ENCODE results near the gene AMBRA1.
A peak's percentile ranks its signal among the peaks of the same experiment; 100 is the strongest.
"Not testable (repeated sequence)": the region's sequence is repeated elsewhere in the genome, so short reads cannot be mapped to it uniquely, and the experiment has no call there.

AMBRA1 gene

GRCh38 chr11:46381819-46382645 is 211.8 kb downstream of the AMBRA1 start:
- Histone ChIP-seq H3K36me3 (ENCODE audit: insufficient read depth, low read length) (peaks cover 19% of the 10 kb centered on the region), H3K4me3 (ENCODE audit: low read length) (peak overlapping the region; percentile 57), H3K4me1 (ENCODE audit: insufficient read depth, low read length) (peaks cover 38% of the 10 kb centered on the region), H3K9me3 (ENCODE audit: low read length) (no peaks in the 10 kb centered on the region), H3K27me3 (ENCODE audit: insufficient read depth, low read length) (no peaks in the 10 kb centered on the region), H2AFZ (ENCODE audit: low read depth, low read length) (no peak overlapping the region)

- peaks cover 38% of the 10 kb centered on the region for H3K4me1 ChIP-seq (ENCODE audit: insufficient read depth, low read length)
- peaks cover 25% of the 10 kb centered on the region for H3K36me3 ChIP-seq (ENCODE audit: insufficient read depth, low read length)
- no peak within 1 kb of the TSS for H2AFZ ChIP-seq (ENCODE audit: low read depth, low read length)
- peak within 1 kb of the TSS; percentile 57 for H3K4me3 ChIP-seq (ENCODE audit: low read length)
- no peaks in the 10 kb centered on the region for H3K27me3 ChIP-seq (ENCODE audit: insufficient read depth, low read length)
- no peaks in the 10 kb centered on the region for H3K9me3 ChIP-seq (ENCODE audit: low read length)
These were observed 212.6 kb downstream of the AMBRA1 start, which contains the start of gene MDK for GRCh38 chr11:46381048-46381818. TSS of gene MDK (plus strand) at chr11:46381669. CDS start at chr11:46382058, 389 bp downstream.

GRCh38 chr11:46380340-46381047 is 213.3 kb downstream of the AMBRA1 start:
- Histone ChIP-seq H2AFZ (ENCODE audit: low read depth, low read length) (no peak overlapping the region), H3K4me1 (ENCODE audit: insufficient read depth, low read length) (peaks cover 38% of the 10 kb centered on the region), H3K27me3 (ENCODE audit: insufficient read depth, low read length) (no peaks in the 10 kb centered on the region), H3K4me3 (ENCODE audit: low read length) (peak overlapping the region; percentile 50), H3K36me3 (ENCODE audit: insufficient read depth, low read length) (peaks cover 30% of the 10 kb centered on the region), H3K9me3 (ENCODE audit: low read length) (no peaks in the 10 kb centered on the region)

- not testable (repeated sequence) for H3K27me3 ChIP-seq (ENCODE audit: insufficient read depth, low read length); H2AFZ ChIP-seq (ENCODE audit: low read depth, low read length); H3K9me3 ChIP-seq (ENCODE audit: low read length)
- peaks cover 38% of the 10 kb centered on the region for H3K4me1 ChIP-seq (ENCODE audit: insufficient read depth, low read length)
- H3K36me3 ChIP-seq (ENCODE audit: insufficient read depth, low read length) = peaks cover 37% of the 10 kb centered on the region
- peak overlapping the region; percentile 16 for H3K4me3 ChIP-seq (ENCODE audit: low read length)
These were observed 214.1 kb downstream of the AMBRA1 start for GRCh38 chr11:46379482-46380293.

DNA sequence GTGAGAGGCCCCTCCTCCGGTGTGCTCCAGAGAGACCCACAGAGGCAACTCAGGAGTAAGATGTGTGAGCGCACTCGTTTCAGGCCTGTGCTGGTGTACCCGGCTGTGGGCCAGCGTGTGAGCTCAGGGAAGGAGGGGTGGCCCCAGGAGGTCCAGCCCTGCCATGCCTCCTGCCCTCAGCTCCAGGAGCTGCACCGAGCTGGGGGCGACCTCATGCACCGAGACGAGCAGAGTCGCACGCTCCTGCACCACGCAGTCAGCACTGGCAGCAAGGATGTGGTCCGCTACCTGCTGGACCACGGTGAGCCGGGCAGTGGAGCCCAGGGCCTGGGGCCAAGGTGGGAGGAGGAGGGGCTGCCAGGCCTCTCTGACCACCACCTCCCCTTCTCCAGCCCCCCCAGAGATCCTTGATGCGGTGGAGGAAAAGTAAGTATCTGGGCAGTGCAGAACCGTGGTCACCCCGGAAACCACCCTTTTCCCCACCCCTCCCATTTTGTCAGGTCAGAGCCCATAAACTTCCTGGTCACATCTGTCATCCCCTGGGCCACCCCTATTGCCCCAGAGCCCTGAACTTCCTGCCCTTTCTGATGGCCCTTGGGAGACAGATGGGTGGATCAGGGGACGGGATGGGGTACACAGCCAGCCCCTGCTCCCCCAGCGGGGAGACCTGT is 214.9 kb downstream of the AMBRA1 start:
- H3K36me3 ChIP-seq (ENCODE audit: insufficient read depth, low read length) = peaks cover 37% of the 10 kb centered on the region
- no peak overlapping the region for H3K4me3 ChIP-seq (ENCODE audit: low read length)
- peaks cover 35% of the 10 kb centered on the region for H3K4me1 ChIP-seq (ENCODE audit: insufficient read depth, low read length)
- no peaks in the 10 kb centered on the region for H3K9me3 ChIP-seq (ENCODE audit: low read length)
- no peaks in the 10 kb centered on the region for H3K27me3 ChIP-seq (ENCODE audit: insufficient read depth, low read length)
- no peak overlapping the region for H2AFZ ChIP-seq (ENCODE audit: low read depth, low read length)

GRCh38 chr11:46378296-46378695 is 215.5 kb downstream of the AMBRA1 start:
- Histone ChIP-seq H3K4me3 (ENCODE audit: low read length) (no peak overlapping the region), H3K36me3 (ENCODE audit: insufficient read depth, low read length) (peaks cover 32% of the 10 kb centered on the region)

GRCh38 chr11:46377831-46378230 is 216.0 kb downstream of the AMBRA1 start:
- H3K36me3 ChIP-seq (ENCODE audit: insufficient read depth, low read length) = peaks cover 27% of the 10 kb centered on the region
- H3K4me1 ChIP-seq (ENCODE audit: insufficient read depth, low read length) = peaks cover 24% of the 10 kb centered on the region

More at GRCh38 chr11:46378296-46378695, 215.5 kb downstream of the AMBRA1 start:
- Histone ChIP-seq H3K27me3 (ENCODE audit: insufficient read depth, low read length) (no peaks in the 10 kb centered on the region), H3K9me3 (ENCODE audit: low read length) (no peaks in the 10 kb centered on the region), H3K4me1 (ENCODE audit: insufficient read depth, low read length) (peaks cover 28% of the 10 kb centered on the region), H2AFZ (ENCODE audit: low read depth, low read length) (no peak overlapping the region)

GRCh38 chr11:46377290-46377689 is 216.5 kb downstream of the AMBRA1 start:
- H3K9me3 ChIP-seq (ENCODE audit: low read length) = no peaks in the 10 kb centered on the region
- no peaks in the 10 kb centered on the region for H3K27me3 ChIP-seq (ENCODE audit: insufficient read depth, low read length)
- peaks cover 19% of the 10 kb centered on the region for H3K4me1 ChIP-seq (ENCODE audit: insufficient read depth, low read length)
- peaks cover 25% of the 10 kb centered on the region for H3K36me3 ChIP-seq (ENCODE audit: insufficient read depth, low read length)
- H2AFZ ChIP-seq (ENCODE audit: low read depth, low read length) = no peak overlapping the region
- H3K4me3 ChIP-seq (ENCODE audit: low read length) = no peak overlapping the region

More at GRCh38 chr11:46377831-46378230, 216.0 kb downstream of the AMBRA1 start:
- no peaks in the 10 kb centered on the region for H3K27me3 ChIP-seq (ENCODE audit: insufficient read depth, low read length)
- no peak overlapping the region for H3K4me3 ChIP-seq (ENCODE audit: low read length)
- no peaks in the 10 kb centered on the region for H3K9me3 ChIP-seq (ENCODE audit: low read length)
- no peak overlapping the region for H2AFZ ChIP-seq (ENCODE audit: low read depth, low read length)

DNA sequence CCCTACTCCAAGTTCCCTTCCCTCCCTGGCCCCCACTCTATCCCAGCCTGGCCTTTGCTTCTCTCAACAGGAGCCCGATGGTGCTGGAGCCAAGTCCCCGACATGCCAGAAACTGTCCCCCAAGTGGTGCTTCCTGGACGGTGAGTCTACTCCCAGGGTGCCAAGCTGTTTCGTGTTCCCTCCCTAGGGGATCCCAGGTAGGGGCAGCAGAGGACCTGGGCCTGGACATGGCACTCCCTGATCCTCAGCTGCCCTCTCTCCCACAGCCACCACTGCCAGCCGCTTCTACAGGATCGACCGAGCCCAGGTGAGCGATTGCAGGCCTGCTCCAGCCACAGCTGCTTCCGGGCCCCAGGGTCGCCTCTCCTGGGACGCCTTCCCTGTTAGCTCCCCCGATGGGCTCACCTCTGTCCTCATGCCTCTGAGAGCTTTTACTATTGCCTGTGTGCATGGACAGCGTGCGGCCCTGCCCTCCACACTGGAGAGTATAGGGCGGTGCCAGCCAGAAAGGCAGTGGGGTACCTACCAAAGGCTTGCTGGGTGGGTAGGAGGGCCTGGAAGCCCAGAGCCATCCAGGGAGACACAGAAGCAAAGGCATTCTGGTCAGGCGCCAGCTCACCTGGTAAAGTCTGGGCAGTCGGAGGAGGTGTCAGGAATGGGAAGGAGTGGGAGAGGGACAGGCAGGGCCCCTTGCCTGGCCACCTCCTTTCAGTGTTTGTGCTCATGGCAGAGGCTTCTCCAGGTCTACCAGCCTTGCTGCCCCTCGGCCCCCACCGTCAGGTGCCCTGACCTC is 217.4 kb downstream of the AMBRA1 start:
- H3K36me3 ChIP-seq (ENCODE audit: insufficient read depth, low read length) = peaks cover 25% of the 10 kb centered on the region
- H2AFZ ChIP-seq (ENCODE audit: low read depth, low read length) = no peak overlapping the region
- H3K4me1 ChIP-seq (ENCODE audit: insufficient read depth, low read length) = peaks cover 19% of the 10 kb centered on the region
- H3K27me3 ChIP-seq (ENCODE audit: insufficient read depth, low read length) = no peaks in the 10 kb centered on the region
- H3K4me3 ChIP-seq (ENCODE audit: low read length) = no peak overlapping the region
- no peaks in the 10 kb centered on the region for H3K9me3 ChIP-seq (ENCODE audit: low read length)

DNA sequence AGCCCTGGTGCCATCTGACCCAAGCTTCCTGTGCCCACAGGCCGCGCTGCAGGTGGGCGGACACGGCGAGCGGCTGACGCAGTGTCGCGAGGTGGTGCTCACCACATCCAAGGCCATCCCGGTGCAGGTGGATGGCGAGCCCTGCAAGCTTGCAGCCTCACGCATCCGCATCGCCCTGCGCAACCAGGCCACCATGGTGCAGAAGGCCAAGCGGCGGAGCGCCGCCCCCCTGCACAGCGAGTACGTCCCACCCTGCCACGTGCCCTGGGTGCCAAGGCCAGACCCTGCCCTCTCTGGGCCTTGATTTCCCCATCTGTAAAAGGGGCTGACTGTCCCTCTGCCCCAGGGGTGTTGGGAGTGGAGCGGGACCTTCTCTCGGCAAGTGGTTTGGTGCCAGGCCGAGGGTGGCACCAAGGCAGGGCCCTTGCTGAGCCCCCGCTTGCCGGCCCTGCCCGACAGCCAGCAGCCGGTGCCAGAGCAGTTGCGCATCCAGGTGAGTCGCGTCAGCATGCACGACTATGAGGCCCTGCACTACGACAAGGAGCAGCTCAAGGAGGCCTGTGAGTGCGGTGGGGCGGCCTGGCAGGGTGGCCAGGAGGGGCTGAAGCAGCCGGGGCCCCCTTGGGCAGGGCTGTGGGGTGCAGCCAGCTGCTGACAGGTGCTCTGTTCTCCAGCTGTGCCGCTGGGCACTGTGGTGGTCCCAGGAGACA is 218.3 kb downstream of the AMBRA1 start:
- peaks cover 14% of the 10 kb centered on the region for H3K4me1 ChIP-seq (ENCODE audit: insufficient read depth, low read length)
- no peaks in the 10 kb centered on the region for H3K9me3 ChIP-seq (ENCODE audit: low read length)
- no peak overlapping the region for H2AFZ ChIP-seq (ENCODE audit: low read depth, low read length)
- no peak overlapping the region for H3K4me3 ChIP-seq (ENCODE audit: low read length)
- peaks cover 25% of the 10 kb centered on the region for H3K36me3 ChIP-seq (ENCODE audit: insufficient read depth, low read length)
- no peaks in the 10 kb centered on the region for H3K27me3 ChIP-seq (ENCODE audit: insufficient read depth, low read length)

GRCh38 chr11:46374815-46375214 is 219.0 kb downstream of the AMBRA1 start:
- Histone ChIP-seq H3K27me3 (ENCODE audit: insufficient read depth, low read length) (no peaks in the 10 kb centered on the region), H3K36me3 (ENCODE audit: insufficient read depth, low read length) (peaks cover 25% of the 10 kb centered on the region), H3K9me3 (ENCODE audit: low read length) (no peaks in the 10 kb centered on the region), H2AFZ (ENCODE audit: low read depth, low read length) (no peak overlapping the region), H3K4me1 (ENCODE audit: insufficient read depth, low read length) (peaks cover 10% of the 10 kb centered on the region), H3K4me3 (ENCODE audit: low read length) (no peak overlapping the region)
